Skeletal muscle tissue (tissue), 5 donors: ENCODE results near the gene TNRC6C. TPM values are rescaled to one million over a fixed set of nuclear protein-coding genes. Genes with fewer than 3 reads are reported as not detected.

Source experiments
- H3K27ac ChIP-seq: one replicate; pipeline ENCODE4 v1.7.0; 2013; ENCODE audit warnings: mild to moderate bottlenecking, low read depth, low read length, inconsistent platforms
- H3K27me3 ChIP-seq, 3 donors: one replicate each; pipeline ENCODE4 v1.7.0; 2013; ENCODE audit warnings: low read length in 3 of 3; ENCODE audit not compliant: control insufficient read depth in 3 of 3, insufficient read depth in 3 of 3
- H3K36me3 ChIP-seq, 3 donors: one replicate each; pipeline ENCODE4 v1.7.0; 2013; ENCODE audit warnings: low read length in 3 of 3; ENCODE audit not compliant: control insufficient read depth in 3 of 3, insufficient read depth in 3 of 3
- H3K4me1 ChIP-seq, 3 donors: one replicate each; pipeline ENCODE4 v1.7.0; 2013; ENCODE audit warnings: low read length in 3 of 3, mild to moderate bottlenecking in 3 of 3; ENCODE audit not compliant: control insufficient read depth in 3 of 3, insufficient read depth in 3 of 3
- H3K4me3 ChIP-seq, 3 donors: one replicate each; pipeline ENCODE4 v1.7.0; 2013; ENCODE audit warnings: low read length in 3 of 3
- H3K9ac ChIP-seq, 3 donors: one replicate each; pipeline ENCODE4 v1.7.0; 2013; ENCODE audit warnings: low read length in 3 of 3, mild to moderate bottlenecking in 3 of 3, moderate library complexity in 2 of 3, low read depth in 1 of 3
- H3K9me3 ChIP-seq, 3 donors: one replicate each; pipeline ENCODE4 v1.7.0; 2013; ENCODE audit warnings: low read length in 3 of 3; ENCODE audit not compliant: control insufficient read depth in 3 of 3
- small RNA-seq: library from RNA; depleted of rRNA; stranded (forward); fragments of <200 nt; gene quantifications from one replicate; pipeline ENCODE3, GENCODE V24; 2014
- total RNA-seq: library from RNA; depleted of rRNA; stranded (reverse); fragments of >200 nt; gene quantifications from one replicate; pipeline ENCODE4 v1.2.3, GENCODE V29; 2014
- donor health status: Osteomylitis.

Gene TNRC6C
- total RNA-seq, 1 donor from 2014 or later = 12.5 TPM

DNA sequence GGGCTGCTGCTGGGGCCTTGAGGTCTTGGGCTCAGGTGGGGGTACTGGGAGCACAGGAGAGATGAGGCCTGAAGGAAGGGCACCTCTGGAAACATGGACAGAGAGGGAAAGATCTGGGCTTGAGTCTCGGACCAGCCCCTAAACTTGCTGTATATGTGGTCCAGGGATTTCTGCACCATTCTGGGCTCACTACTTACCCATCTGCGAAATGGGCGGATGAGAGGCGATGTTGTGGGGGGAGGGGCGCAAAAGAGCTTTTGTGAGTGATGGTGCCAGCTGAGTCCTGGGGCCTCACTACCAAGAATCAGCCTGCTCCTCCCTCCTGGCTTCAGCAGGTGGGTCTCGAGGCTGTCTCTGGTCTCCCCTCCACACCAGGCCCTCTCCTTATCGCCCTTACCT lies 188.0 kb downstream of the TNRC6C start:
- peaks cover 0 to 3% (median 0%) of the 10 kb centered on the region in 3 donors for H3K27me3 ChIP-seq
- H3K36me3 ChIP-seq = no peaks in the 10 kb centered on the region
- H3K4me3 ChIP-seq = no peak overlapping the region
- H3K9ac ChIP-seq = no peak overlapping the region
- no peak overlapping the region for H3K27ac ChIP-seq
- H3K9me3 ChIP-seq = no peaks in the 10 kb centered on the region
- peaks cover 21 to 25% (median 22%) of the 10 kb centered on the region in 3 donors for H3K4me1 ChIP-seq

- Histone ChIP-seq H3K27me3 (peaks cover 0 to 3% (median 0%) of the 10 kb centered on the region in 3 donors), H3K9me3 (no peaks in the 10 kb centered on the region), H3K4me1 (peaks cover 19 to 23% (median 21%) of the 10 kb centered on the region in 3 donors), H3K4me3 (no peak overlapping the region), H3K9ac (no peak overlapping the region), H3K36me3 (no peaks in the 10 kb centered on the region), H3K27ac (no peak overlapping the region)
Measured at GRCh38 chr17:78146881-78147280, 188.4 kb downstream of the TNRC6C start.

GRCh38 chr17:78147315-78147998 lies 189.0 kb downstream of the TNRC6C start:
- no peak overlapping the region for H3K27ac ChIP-seq

DNA sequence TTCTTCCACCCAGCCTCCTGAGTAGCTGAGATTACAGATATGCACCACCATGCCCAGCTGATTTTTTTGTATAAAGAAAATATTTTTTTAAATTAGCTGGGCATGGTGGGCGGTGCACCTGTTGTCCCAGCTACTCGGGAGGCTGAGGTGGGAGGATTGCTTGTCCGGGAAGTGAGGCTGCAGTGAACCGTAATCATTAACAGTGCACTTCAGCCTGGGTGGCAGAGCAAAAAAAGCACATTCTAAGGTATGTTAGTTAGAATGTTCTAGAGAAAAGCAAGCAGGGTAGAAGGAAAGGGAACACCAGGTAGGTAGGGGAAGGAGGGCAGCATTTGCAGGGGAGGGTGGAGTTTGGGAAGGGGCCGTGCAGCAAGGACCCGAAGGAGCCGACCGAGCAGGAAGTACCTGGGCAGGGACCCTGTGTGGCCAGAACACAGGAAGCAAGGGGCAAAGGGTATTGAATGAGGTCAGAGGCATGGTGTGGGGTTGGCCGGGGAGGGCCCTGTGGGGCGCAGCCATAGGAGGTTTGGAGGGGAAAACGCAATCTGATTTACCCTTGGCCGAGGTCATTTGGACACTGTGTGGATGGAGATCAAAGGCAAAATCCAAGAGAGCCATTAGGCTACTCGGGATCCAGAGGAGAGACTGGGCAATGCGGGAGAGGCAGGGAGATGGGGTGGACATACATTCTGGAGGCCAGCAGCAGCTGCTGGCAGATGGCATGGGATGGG lies 189.9 kb downstream of the TNRC6C start:
- peaks cover 19 to 23% (median 21%) of the 10 kb centered on the region in 3 donors for H3K4me1 ChIP-seq
- no peak overlapping the region for H3K9ac ChIP-seq
- no peaks in the 10 kb centered on the region for H3K36me3 ChIP-seq
- no peaks in the 10 kb centered on the region for H3K9me3 ChIP-seq
- H3K27ac ChIP-seq = no peak overlapping the region
- H3K27me3 ChIP-seq = peaks cover 0 to 3% (median 0%) of the 10 kb centered on the region in 3 donors
- no peak overlapping the region for H3K4me3 ChIP-seq

More at GRCh38 chr17:78147315-78147998, 189.0 kb downstream of the TNRC6C start:
- H3K9me3 ChIP-seq = no peaks in the 10 kb centered on the region
- no peak overlapping the region for H3K4me3 ChIP-seq
- peaks cover 19 to 23% (median 21%) of the 10 kb centered on the region in 3 donors for H3K4me1 ChIP-seq
- no peaks in the 10 kb centered on the region for H3K36me3 ChIP-seq
- peaks cover 0 to 3% (median 0%) of the 10 kb centered on the region in 3 donors for H3K27me3 ChIP-seq
- H3K9ac ChIP-seq = no peak overlapping the region

- H3K27me3 ChIP-seq = peaks cover 0 to 2% (median 0%) of the 10 kb centered on the region in 3 donors
- no peaks in the 10 kb centered on the region for H3K36me3 ChIP-seq
- no peak overlapping the region for H3K27ac ChIP-seq
- H3K4me1 ChIP-seq = peaks cover 0 to 3% (median 0%) of the 10 kb centered on the region in 3 donors
- H3K9me3 ChIP-seq = no peaks in the 10 kb centered on the region
- H3K4me3 ChIP-seq = no peak overlapping the region
- H3K9ac ChIP-seq = no peak overlapping the region
Measured at GRCh38 chr17:78151514-78152008, 193.1 kb downstream of the TNRC6C start.

- Histone ChIP-seq H3K4me1 (no peaks in the 10 kb centered on the region), H3K9ac (no peak overlapping the region), H3K27me3 (no peaks in the 10 kb centered on the region), H3K27ac (no peak overlapping the region), H3K9me3 (no peaks in the 10 kb centered on the region), H3K4me3 (no peak overlapping the region), H3K36me3 (no peaks in the 10 kb centered on the region)
Measured at GRCh38 chr17:78154903-78155811, 196.7 kb downstream of the TNRC6C start.

Small RNA genes within 50 kb of the gene (small RNA-seq; reads per million reads assigned to genes)
- gene RNU1-80P (not detected), gene RNU6-625P (not detected)

Other genes with a start within 250 kb of the TNRC6C start
- 15.7 TPM for gene TMC6, start 170.1 kb downstream of the TNRC6C start, total RNA-seq
- gene TMC8, start 172.1 kb downstream of the TNRC6C start, total RNA-seq = 7.8 TPM
- 0.52 TPM for gene C17orf99, start 187.7 kb downstream of the TNRC6C start, total RNA-seq
- gene SYNGR2, start 209.9 kb downstream of the TNRC6C start, total RNA-seq = 34.4 TPM
- 12.0 TPM for gene TK1, start 228.3 kb downstream of the TNRC6C start, total RNA-seq
- gene AFMID, start 228.7 kb downstream of the TNRC6C start, total RNA-seq = 23.0 TPM